ENCODE results near the gene ITFG2. TPM values are rescaled to one million over a fixed set of nuclear protein-coding genes. Genes with fewer than 3 reads are reported as not detected.

The ITFG2 gene
- total and polyA plus RNA-seq, 9 of the 15 experiments (the other 6 are each of a cell fraction or from before 2014, with no cell fraction given): 15.0 to 22.8 (median 19.4) TPM

DNA sequence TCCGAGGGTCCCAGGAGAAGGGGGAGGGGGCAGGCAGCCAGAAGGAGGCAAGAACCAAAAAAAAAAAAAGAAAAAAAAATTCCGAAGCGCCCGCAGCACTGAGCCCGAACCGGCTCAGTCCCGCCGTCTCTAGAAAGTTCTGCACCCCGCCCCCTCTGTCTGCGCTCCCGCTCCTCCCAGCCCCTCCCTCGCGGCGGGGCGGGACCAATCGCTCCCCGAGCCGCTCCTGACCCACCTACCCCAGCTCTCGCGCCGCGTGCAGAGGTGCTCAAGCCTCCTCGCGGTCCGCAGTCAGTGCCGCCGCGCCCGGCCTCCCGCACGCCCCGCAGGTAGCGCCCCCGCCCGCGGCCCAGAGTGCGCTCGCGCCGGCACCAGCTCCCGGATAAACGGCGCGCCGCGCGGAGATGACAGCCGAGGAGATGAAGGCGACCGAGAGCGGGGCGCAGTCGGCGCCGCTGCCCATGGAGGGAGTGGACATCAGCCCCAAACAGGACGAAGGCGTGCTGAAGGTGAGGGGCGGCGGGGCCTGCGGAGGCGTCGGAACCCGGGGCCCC, 17.7 kb upstream of the ITFG2 start, which contains the start of gene FKBP4:
FKBP4 (plus strand) TSS at position 235 of the 554 bp plus-strand sequence; CDS start at position 405, 170 bp downstream.
- in situ Hi-C loops (cut with MboI): no loop called here
- peak; percentile 54 for TF ChIP-seq CCNT2 (IDR thresholded peaks at IDR 0.05; ENCODE audit: borderline replicate concordance, extremely low read depth, insufficient read length, low read depth, low read length)
- TF ChIP-seq ADNP (tag; IDR thresholded peaks at IDR 0.05): no peak
- 0 out of 2 replicates have a peak, but pooled peaks have one; percentile 54 for TF ChIP-seq ZBTB17 (CRISPR knock-in tag; IDR thresholded peaks at IDR 0.05)
- TF ChIP-seq SIX5 (IDR thresholded peaks at IDR 0.05; ENCODE audit: borderline replicate concordance in 1 of 2, insufficient read depth in 1 of 2, low read depth in 1 of 2, low read length in 2 of 2): no peak
- TF ChIP-seq, protein P1, sequence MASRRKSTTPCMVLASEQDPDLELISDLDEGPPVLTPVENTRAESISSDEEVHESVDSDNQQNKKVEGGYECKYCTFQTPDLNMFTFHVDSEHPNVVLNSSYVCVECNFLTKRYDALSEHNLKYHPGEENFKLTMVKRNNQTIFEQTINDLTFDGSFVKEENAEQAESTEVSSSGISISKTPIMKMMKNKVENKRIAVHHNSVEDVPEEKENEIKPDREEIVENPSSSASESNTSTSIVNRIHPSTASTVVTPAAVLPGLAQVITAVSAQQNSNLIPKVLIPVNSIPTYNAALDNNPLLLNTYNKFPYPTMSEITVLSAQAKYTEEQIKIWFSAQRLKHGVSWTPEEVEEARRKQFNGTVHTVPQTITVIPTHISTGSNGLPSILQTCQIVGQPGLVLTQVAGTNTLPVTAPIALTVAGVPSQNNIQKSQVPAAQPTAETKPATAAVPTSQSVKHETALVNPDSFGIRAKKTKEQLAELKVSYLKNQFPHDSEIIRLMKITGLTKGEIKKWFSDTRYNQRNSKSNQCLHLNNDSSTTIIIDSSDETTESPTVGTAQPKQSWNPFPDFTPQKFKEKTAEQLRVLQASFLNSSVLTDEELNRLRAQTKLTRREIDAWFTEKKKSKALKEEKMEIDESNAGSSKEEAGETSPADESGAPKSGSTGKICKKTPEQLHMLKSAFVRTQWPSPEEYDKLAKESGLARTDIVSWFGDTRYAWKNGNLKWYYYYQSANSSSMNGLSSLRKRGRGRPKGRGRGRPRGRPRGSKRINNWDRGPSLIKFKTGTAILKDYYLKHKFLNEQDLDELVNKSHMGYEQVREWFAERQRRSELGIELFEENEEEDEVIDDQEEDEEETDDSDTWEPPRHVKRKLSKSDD (conservative IDR thresholded peaks at IDR 0.05; ENCODE audit: low read length): no peak
- no peak for TF ChIP-seq HDAC1 (IDR thresholded peaks at IDR 0.05)
- no peak for TF ChIP-seq ZNF764 (CRISPR knock-in tag; IDR thresholded peaks at IDR 0.05; ENCODE audit: low read depth)
- TF ChIP-seq ELF1 (tag; IDR thresholded peaks at IDR 0.05): no peak
- TF ChIP-seq, protein P2, sequence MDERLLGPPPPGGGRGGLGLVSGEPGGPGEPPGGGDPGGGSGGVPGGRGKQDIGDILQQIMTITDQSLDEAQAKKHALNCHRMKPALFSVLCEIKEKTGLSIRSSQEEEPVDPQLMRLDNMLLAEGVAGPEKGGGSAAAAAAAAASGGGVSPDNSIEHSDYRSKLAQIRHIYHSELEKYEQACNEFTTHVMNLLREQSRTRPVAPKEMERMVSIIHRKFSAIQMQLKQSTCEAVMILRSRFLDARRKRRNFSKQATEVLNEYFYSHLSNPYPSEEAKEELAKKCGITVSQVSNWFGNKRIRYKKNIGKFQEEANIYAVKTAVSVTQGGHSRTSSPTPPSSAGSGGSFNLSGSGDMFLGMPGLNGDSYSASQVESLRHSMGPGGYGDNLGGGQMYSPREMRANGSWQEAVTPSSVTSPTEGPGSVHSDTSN (CRISPR knock-in tag; IDR thresholded peaks at IDR 0.05; ENCODE audit: low read depth): no peak
- TF ChIP-seq, protein P2 (tag; conservative IDR thresholded peaks at IDR 0.05; ENCODE audit: low read depth): no peak
- TF ChIP-seq SLC30A9 (CRISPR knock-in tag; IDR thresholded peaks at IDR 0.05): no peak
- no peak for TF ChIP-seq JUNB (CRISPR knock-in tag; conservative IDR thresholded peaks at IDR 0.05)
- TF ChIP-seq NCOA1 (IDR thresholded peaks at IDR 0.05; ENCODE audit: low read depth): no peak
- TF ChIP-seq, protein P3, sequence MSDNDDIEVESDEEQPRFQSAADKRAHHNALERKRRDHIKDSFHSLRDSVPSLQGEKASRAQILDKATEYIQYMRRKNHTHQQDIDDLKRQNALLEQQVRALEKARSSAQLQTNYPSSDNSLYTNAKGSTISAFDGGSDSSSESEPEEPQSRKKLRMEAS (CRISPR knock-in tag; IDR thresholded peaks at IDR 0.05): peak; percentile 23; the same call in 1 of the 2 replicates
- TF ChIP-seq ZNF232 (CRISPR knock-in tag; IDR thresholded peaks at IDR 0.05): no peak
- 0 out of 2 replicates have a peak, but pooled peaks have one; percentile 22 for TF ChIP-seq ATF7 (IDR thresholded peaks at IDR 0.05)

More for the DNA sequence above, 17.7 kb upstream of the ITFG2 start, which contains the start of gene FKBP4:
- Histone ChIP-seq H3K27ac (ENCODE audit: extremely low read depth, low read depth, low read length) (peak within 1 kb of the TSS; percentile 68), H3K79me2 (ENCODE audit: control insufficient read depth, insufficient read depth, low read length) (peaks cover 40% of the 10 kb centered on the region), H3K9me1 (ENCODE audit: control insufficient read depth, insufficient read depth, low read length) (no peaks in the 10 kb centered on the region), H3K36me3 (ENCODE audit: control insufficient read depth, insufficient read depth, low read length) (peaks cover 39% of the 10 kb centered on the region), H3K9ac (ENCODE audit: insufficient read depth in 1 of 2, low read depth in 2 of 2, low read length in 2 of 2) (peak within 1 kb of the TSS; percentile 69 to 91; a peak in 3 of 4 replicates), H3K4me2 (ENCODE audit: insufficient read depth, low read length) (peak within 1 kb of the TSS; percentile 81), H4K20me1 (replicated peaks; ENCODE audit: control insufficient read depth, insufficient read depth, low read length) (peaks cover 20% of the 10 kb centered on the region; the same call in 1 of the 2 replicates), H3K9me3 (replicated peaks; ENCODE audit: control insufficient read depth, insufficient read depth, low read depth, low read length) (no peaks in the 10 kb centered on the region), H3K4me1 (replicated peaks in 1 of 2; ENCODE audit: control insufficient read depth in 2 of 2, insufficient read depth in 2 of 2, low read length in 2 of 2) (peaks cover 18 to 38% of the 10 kb centered on the region in 2 experiments; a peak in 4 of 5 replicates), H3K4me3 (peak within 1 kb of the TSS; percentile 70), H3K27me3 (ENCODE audit: control insufficient read depth in 2 of 2, insufficient read depth in 2 of 2, low read length in 2 of 2) (no peaks in the 10 kb centered on the region), H2AFZ (ENCODE audit: low read depth, low read length) (peak within 1 kb of the TSS; percentile 50)
- no CpG with 5 or more reads among the region's 63 CpGs for WGBS (ENCODE audit: insufficient coverage, low coverage, missing lambda C conversion rate)
- no TSS peak for BruUV-seq (replicated peaks)
- CTCF ChIA-PET (ENCODE audit: low intra/inter-chr PET ratio): no interaction called here
- ATAC-seq (peak; percentile 91), FAIRE-seq (peak; percentile 55), DNase-seq (ENCODE audit: extremely low read depth in 1 of 4, low spot score in 3 of 4) (peak; percentile 89 to 92 (median 91))
- intact Hi-C loops (cut with micrococcal nuclease): no loop called here
- POLR2A ChIA-PET: interaction anchor here (0.5 to 1.0 kb wide), 3 partner anchors 9 to 1677 kb away, joined by 3 read pairs; no protein-coding TSS in a partner anchor

All from K562 (cell line).